ENCODE results near the gene MREG. TPM values are rescaled to one million over a fixed set of nuclear protein-coding genes. Genes with fewer than 3 reads are reported as not detected.
"Not testable (repeated sequence)": the region's sequence is repeated elsewhere in the genome, so short reads cannot be mapped to it uniquely, and the experiment has no call there.

The MREG gene
- polyA plus RNA-seq, 3 donors from 2014 or later: 1.1 to 1.2 TPM; not detected in 1

DNA sequence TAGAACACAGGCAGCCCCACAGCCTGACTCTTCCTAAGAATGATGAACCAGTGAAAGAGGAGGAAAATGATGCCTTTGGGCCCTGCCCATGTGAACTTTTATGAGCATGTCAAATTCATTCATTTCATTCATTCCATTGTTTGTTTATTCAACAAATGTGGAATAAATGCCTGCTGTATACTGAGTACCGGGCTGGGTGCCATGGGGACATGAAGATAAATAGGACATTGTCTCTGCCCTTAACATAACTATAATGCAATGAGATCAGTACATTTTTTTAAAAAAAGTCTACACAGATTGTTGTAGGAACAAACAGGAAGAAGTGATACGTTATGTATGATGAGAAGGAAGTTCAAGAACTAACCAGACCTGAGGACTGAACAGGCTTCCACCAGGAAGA, 14.7 kb downstream of the MREG start:
- H3K4me1 Mint-ChIP-seq: peaks cover 11 to 14% of the 10 kb centered on the region in 2 donors
- H3K4me3 Mint-ChIP-seq: no peak overlapping the region
- no peaks in the 10 kb centered on the region for H3K27me3 Mint-ChIP-seq (ENCODE audit: low read depth in 3 of 3)
- no peak overlapping the region for H3K27ac Mint-ChIP-seq
- no peak for DNase-seq
- H3K9me3 Mint-ChIP-seq: no peaks in the 10 kb centered on the region
- H3K36me3 Mint-ChIP-seq: peaks cover 25 to 29% (median 28%) of the 10 kb centered on the region in 3 donors

DNA sequence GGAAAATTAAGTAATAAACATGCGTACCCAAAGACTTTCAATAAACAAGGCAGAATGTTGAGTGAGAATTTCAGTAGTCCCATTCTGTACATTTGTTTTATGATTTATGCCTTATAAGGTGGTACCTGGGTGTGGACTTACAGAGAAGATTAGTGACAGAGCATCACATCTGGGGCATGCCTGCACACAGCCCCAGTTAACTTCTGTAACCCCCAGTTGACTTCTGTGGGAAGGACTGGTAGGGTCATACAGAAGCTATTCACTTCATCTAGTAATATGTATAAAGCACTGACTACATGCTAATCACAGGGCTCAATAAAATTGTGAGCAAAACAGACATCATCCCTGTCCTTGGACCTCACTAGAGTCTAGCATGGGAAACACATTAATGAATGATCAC, 16.1 kb downstream of the MREG start:
- Mint-ChIP-seq H3K4me1 (peaks cover 2 to 3% of the 10 kb centered on the region in 2 donors), H3K36me3 (peaks cover 32 to 43% (median 34%) of the 10 kb centered on the region in 3 donors), H3K27me3 (ENCODE audit: low read depth in 3 of 3) (no peaks in the 10 kb centered on the region), H3K9me3 (no peaks in the 10 kb centered on the region), H3K4me3 (no peak overlapping the region), H3K27ac (no peak overlapping the region)
- DNase-seq: no peak

GRCh38 chr2:215994911-215995310, 18.4 kb downstream of the MREG start:
- peaks cover 2 to 6% of the 10 kb centered on the region in 2 donors for H3K4me1 Mint-ChIP-seq
- peaks cover 0 to under 1% (median 0%) of the 10 kb centered on the region in 3 donors for H3K27me3 Mint-ChIP-seq (ENCODE audit: low read depth in 3 of 3)
- H3K36me3 Mint-ChIP-seq: peaks cover 54 to 66% (median 55%) of the 10 kb centered on the region in 3 donors
- peaks cover 7 to 19% (median 15%) of the 10 kb centered on the region in 6 donors for H3K9me3 Mint-ChIP-seq
- DNase-seq: no peak
- no peak overlapping the region for H3K27ac Mint-ChIP-seq
- H3K4me3 Mint-ChIP-seq: no peak overlapping the region

- not testable (repeated sequence) for H3K27ac Mint-ChIP-seq; H3K4me3 Mint-ChIP-seq; H3K4me1 Mint-ChIP-seq; H3K27me3 Mint-ChIP-seq (ENCODE audit: low read depth in 3 of 3); DNase-seq
- Mint-ChIP-seq H3K9me3 (peaks cover 9 to 25% (median 15%) of the 10 kb centered on the region in 6 donors), H3K36me3 (peaks cover 39 to 64% (median 61%) of the 10 kb centered on the region in 3 donors)
Observed at GRCh38 chr2:215988556-215989207, 24.7 kb downstream of the MREG start.

- H3K27me3 Mint-ChIP-seq (ENCODE audit: low read depth in 3 of 3): peaks cover 0 to 2% (median 0%) of the 10 kb centered on the region in 3 donors
- no peak for DNase-seq
- H3K27ac Mint-ChIP-seq: no peak overlapping the region
- peaks cover 15 to 46% (median 37%) of the 10 kb centered on the region in 3 donors for H3K36me3 Mint-ChIP-seq
- no peak overlapping the region for H3K4me3 Mint-ChIP-seq
- no peaks in the 10 kb centered on the region for H3K4me1 Mint-ChIP-seq
- H3K9me3 Mint-ChIP-seq: peaks cover 0 to 10% (median 2%) of the 10 kb centered on the region in 6 donors
Observed at GRCh38 chr2:215985257-215985656, 28.1 kb downstream of the MREG start.

DNA sequence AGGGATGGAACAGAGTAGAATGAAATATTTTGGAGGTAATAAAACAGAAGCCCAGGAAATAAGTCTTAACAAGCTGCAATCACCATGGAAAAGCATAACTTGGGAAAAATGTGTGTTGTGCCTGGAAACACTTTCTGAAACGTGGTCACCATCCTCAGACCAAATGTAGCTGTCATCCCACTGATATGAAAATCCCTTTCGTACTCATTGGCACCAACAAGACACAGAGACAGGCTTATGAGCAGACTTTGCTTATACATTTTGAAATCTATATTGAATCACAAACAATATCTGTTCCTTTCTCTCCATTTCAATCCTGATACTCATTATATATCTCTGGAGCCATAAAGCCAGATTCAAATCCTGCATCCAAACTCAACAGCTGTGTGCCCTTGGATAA, 28.7 kb downstream of the MREG start:
- no peak for DNase-seq
- Mint-ChIP-seq H3K4me1 (peaks cover 0 to 5% of the 10 kb centered on the region in 2 donors), H3K4me3 (no peak overlapping the region), H3K27ac (no peak overlapping the region), H3K9me3 (peaks cover 0 to 4% (median 1%) of the 10 kb centered on the region in 6 donors), H3K27me3 (ENCODE audit: low read depth in 3 of 3) (no peaks in the 10 kb centered on the region), H3K36me3 (peaks cover 12 to 41% (median 31%) of the 10 kb centered on the region in 3 donors)

DNA sequence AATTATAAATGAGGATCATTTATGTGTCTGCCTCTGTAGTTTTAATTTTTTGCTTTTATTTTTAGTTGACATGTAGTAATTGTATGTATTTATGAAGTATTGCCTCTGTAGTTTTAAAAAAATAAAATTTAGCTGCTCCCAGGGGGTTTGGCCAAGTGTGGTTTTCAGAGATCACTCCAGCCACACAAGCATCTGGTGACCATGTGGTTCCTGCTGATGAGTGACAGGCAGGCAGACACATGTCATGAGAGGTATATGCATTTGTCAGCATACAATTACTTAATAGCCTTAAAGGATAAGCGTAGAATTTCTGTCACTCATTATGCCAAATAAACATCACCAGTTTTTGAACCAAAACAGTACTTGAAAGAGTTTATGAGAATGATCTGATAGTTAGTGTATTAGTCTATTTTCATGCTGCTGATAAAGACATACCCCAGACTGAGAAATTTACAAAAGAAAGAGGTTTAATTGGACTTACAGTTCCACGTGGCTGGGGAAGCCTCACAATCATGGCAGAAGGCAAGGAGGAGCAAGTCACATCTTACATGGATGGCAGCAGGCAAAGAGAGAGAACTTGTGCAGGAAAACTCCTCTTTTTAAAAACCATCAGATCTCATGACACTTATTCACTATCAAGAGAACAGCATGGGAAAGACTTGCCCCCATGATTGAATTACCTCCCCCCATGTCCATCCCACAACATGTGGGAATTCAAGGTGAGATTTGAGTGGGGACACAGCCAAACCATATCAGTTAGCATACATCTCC, 29.6 kb downstream of the MREG start:
- Mint-ChIP-seq H3K27me3 (ENCODE audit: low read depth in 3 of 3) (no peaks in the 10 kb centered on the region), H3K36me3 (peaks cover 12 to 33% (median 24%) of the 10 kb centered on the region in 3 donors), H3K4me1 (peaks cover 0 to 8% of the 10 kb centered on the region in 2 donors), H3K27ac (no peak overlapping the region), H3K9me3 (peaks cover 0 to 3% (median 0%) of the 10 kb centered on the region in 6 donors), H3K4me3 (no peak overlapping the region)
- DNase-seq: no peak

- Mint-ChIP-seq H3K4me1 (peaks cover 0 to 8% of the 10 kb centered on the region in 2 donors), H3K9me3 (no peaks in the 10 kb centered on the region), H3K27me3 (ENCODE audit: low read depth in 3 of 3) (no peaks in the 10 kb centered on the region), H3K27ac (peak overlapping the region in 1 of 6 donors; percentile 24), H3K4me3 (no peak overlapping the region), H3K36me3 (peaks cover 12 to 29% (median 21%) of the 10 kb centered on the region in 3 donors)
- DNase-seq: no peak
Observed at GRCh38 chr2:215982465-215982875, 30.9 kb downstream of the MREG start.

DNA sequence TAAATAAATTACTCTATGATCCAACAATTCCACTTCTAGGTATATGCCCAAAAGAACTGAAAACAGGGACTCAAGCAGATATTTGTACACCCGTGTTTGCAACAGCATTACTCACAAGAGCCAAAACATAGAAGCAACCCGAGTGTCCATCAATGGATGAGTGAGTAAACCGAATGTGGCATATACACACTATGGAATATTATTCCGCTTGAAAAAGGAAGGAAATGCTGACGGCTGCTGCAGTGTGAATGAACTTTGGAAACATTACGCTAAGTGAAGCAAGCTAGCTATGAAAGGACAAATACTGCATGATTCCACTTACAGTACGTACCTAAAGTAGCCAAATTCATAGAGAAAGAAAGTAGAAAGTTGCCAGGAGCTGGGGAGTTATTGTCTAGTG, 32.2 kb downstream of the MREG start:
- Mint-ChIP-seq H3K9me3 (no peaks in the 10 kb centered on the region), H3K27me3 (ENCODE audit: low read depth in 3 of 3) (no peaks in the 10 kb centered on the region), H3K36me3 (peaks cover 7 to 23% (median 14%) of the 10 kb centered on the region in 3 donors), H3K4me3 (no peak overlapping the region), H3K4me1 (peaks cover 0 to 8% of the 10 kb centered on the region in 2 donors), H3K27ac (no peak overlapping the region)
- no peak for DNase-seq

GRCh38 chr2:215979620-215980019, 33.7 kb downstream of the MREG start:
- no peaks in the 10 kb centered on the region for H3K9me3 Mint-ChIP-seq
- no peak overlapping the region for H3K4me3 Mint-ChIP-seq
- peaks cover 7 to 18% (median 11%) of the 10 kb centered on the region in 3 donors for H3K36me3 Mint-ChIP-seq
- H3K4me1 Mint-ChIP-seq: peaks cover 2 to 12% of the 10 kb centered on the region in 2 donors
- DNase-seq: peak in 1 of 3 donors; percentile 15
- peak overlapping the region in 1 of 6 donors; percentile 47 for H3K27ac Mint-ChIP-seq
- no peaks in the 10 kb centered on the region for H3K27me3 Mint-ChIP-seq (ENCODE audit: low read depth in 3 of 3)

DNA sequence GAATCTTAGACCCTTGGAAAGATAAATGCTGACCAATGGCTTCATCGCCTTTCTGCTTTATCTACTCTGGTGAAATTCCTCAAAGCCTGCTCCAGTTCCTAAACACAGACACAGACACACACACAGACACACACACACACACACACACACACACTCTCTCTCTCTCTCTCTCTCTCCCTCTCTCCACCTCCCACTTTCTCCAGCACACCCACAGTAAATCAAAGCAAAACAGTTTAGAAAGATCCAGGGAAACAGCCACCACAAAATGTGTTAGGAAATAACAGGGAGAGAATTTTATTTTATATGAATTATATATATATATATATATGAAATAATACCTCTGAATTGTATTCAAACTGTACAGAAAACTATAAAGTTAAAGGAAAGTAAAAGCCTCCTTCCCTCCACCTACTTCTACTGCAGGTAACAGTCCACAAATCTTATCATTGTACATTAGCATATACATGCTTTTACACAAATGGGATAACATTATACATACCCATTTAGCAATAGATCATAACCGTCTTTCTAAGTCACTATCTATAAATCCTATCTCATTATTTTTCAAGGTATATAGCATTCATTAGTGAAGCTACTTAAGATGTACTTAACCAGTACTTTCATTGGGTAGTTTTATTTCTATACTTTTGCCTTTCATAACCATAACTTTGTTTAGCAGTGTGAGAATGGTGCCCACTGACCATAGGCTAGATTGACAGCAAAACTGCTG, 38.5 kb downstream of the MREG start:
- no peak for DNase-seq
- Mint-ChIP-seq H3K9me3 (no peaks in the 10 kb centered on the region), H3K4me3 (no peak overlapping the region), H3K4me1 (peaks cover 15 to 30% of the 10 kb centered on the region in 2 donors), H3K27ac (peak overlapping the region in 2 of 6 donors; percentile 32 to 80), H3K36me3 (peaks cover 10 to 21% (median 18%) of the 10 kb centered on the region in 3 donors), H3K27me3 (ENCODE audit: low read depth in 3 of 3) (no peaks in the 10 kb centered on the region)

GRCh38 chr2:215973954-215974699, 39.2 kb downstream of the MREG start:
- H3K9me3 Mint-ChIP-seq: no peaks in the 10 kb centered on the region
- no peaks in the 10 kb centered on the region for H3K27me3 Mint-ChIP-seq (ENCODE audit: low read depth in 3 of 3)
- peaks cover 15 to 26% of the 10 kb centered on the region in 2 donors for H3K4me1 Mint-ChIP-seq
- H3K27ac Mint-ChIP-seq: peak overlapping the region in 2 of 6 donors; percentile 18 to 32
- H3K4me3 Mint-ChIP-seq: no peak overlapping the region
- DNase-seq: no peak
- peaks cover 10 to 21% (median 18%) of the 10 kb centered on the region in 3 donors for H3K36me3 Mint-ChIP-seq

DNA sequence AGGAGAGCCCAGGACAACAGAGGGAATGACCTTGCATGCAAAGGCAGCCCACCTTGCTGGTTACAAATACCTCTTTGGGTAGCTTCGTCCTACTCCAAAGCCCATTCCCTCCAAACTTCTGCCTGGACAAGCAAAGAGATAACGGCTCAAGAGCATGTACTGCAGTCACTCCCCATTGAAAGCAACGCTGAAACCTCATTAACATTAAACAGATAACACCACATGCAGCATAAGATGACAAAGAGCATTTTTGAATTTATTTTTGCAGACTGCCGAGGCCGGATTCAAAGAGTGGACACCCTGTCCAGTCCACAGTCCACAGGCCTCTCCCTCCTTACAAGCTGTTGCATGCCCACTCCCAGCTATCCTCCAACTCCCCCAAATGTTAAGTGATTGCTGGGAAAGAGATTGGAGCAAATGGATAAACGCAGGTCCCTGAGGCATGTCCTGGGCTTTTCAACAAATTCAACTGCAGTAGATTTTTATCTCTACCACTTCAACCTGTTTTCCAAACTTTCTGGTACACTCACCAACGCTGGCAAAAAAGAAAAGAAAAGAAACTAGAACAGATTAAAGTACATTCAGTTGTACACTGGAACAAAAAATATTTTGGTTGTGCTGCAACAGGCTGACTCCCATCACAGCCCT, 40.1 kb downstream of the MREG start:
- H3K27me3 Mint-ChIP-seq (ENCODE audit: low read depth in 3 of 3): no peaks in the 10 kb centered on the region
- peaks cover 10 to 24% (median 18%) of the 10 kb centered on the region in 3 donors for H3K36me3 Mint-ChIP-seq
- peak overlapping the region in 1 of 6 donors; percentile 63 for H3K27ac Mint-ChIP-seq
- DNase-seq: no peak
- H3K9me3 Mint-ChIP-seq: no peaks in the 10 kb centered on the region
- H3K4me3 Mint-ChIP-seq: no peak overlapping the region
- peaks cover 17 to 29% of the 10 kb centered on the region in 2 donors for H3K4me1 Mint-ChIP-seq
